Frontal cortex (tissue), 4 donors: Measurements from ENCODE around the gene FAM111B. TPM values are rescaled to one million over a fixed set of nuclear protein-coding genes. Genes with fewer than 3 reads are reported as not detected.
"Not testable (repeated sequence)": the region's sequence is repeated elsewhere in the genome, so short reads cannot be mapped to it uniquely, and the experiment has no call there.

Experiments used
- DNase-seq, 2 donors: peaks; one replicate each; pipeline ENCODE4 v3.0.0; 2012; ENCODE audit warnings: low spot score in 2 of 2
- FAIRE-seq: peaks from 2 replicates; lab custom pipeline; 2012; peaks lifted over from hg19 to GRCh38; lab: Jason Lieb, UNC
- total RNA-seq: library from RNA; depleted of rRNA; stranded (reverse); fragments of >200 nt; gene quantifications from one replicate; pipeline ENCODE4 v1.2.3, GENCODE V29; 2014
- donor health status: control.
- donor health status: control.
- donor health status: control.

Gene FAM111B
- 2.9 TPM for total RNA-seq

- DNase-seq: peak; percentile 72 to 81
- no peak for FAIRE-seq
Measured at GRCh38 chr11:59106363-59107336, at the start of gene FAM111B. Gene FAM111B, plus strand, starts transcription at chr11:59107237. Its CDS starts 2,389 bp downstream, at chr11:59109626.

DNA sequence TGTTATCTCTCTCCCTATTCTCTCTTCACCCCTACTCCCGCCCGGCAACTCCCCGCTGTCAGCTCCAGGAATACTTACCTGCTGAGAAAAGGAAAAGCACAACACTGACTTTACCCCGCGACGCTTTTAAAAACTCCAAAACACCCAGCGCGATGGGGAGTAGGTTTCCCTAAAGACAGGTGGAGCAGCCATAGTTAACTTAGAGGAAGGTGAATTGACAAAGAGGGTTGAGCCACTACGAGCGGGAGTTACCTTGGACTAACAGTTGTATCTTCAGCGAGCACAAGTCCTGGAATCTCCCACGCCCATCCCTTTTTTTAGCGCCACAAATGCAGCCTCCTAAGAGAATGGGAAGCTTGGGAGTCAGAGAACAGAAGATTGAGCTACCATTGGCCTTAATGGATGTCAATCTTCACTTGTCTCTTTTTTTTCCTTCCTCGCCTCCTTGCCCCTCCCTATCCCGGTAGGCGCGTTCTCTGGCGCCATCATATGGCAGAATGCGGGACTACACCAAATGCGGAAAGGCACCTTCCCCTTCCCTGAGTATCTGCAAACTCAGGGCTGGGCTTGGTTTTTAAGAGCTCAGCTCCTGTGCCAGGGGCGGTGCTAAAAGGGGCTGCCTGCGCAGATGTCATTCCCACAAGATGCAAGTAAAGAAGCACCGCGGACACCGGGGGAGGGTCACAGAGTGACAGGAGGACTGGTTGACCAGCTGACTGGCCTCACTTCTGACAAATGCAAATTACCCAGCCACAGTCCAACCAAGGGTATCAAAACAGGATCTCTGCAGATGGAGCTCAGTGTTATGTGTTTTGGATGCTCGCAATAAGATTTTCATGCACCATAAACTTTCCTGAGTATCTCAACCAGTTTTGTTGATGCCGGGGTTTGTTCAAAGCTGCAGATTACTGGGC, 48.7 kb upstream of the FAM111B start:
- not testable (repeated sequence) for FAIRE-seq
- DNase-seq: peak; percentile 65 to 71

DNA sequence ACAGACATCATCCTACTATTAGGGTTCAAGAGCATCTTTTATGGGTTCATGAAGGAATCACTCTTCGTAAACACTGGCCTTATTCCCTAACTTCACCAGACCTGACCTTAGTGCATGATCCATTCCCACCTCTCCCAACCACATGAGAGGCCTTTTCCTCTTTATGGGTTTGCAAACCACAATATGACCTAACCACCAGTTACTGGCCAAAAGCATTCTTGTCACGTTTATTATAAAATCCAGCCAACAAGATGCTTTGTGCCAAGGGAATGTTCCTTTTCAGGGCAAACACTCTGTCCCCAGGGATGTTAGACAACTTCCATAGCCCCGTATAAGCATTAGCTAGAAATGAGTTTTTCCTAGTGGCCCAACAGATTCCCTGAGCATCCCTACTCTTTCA, 46.9 kb upstream of the FAM111B start:
- not testable (repeated sequence) for DNase-seq, FAIRE-seq

DNA sequence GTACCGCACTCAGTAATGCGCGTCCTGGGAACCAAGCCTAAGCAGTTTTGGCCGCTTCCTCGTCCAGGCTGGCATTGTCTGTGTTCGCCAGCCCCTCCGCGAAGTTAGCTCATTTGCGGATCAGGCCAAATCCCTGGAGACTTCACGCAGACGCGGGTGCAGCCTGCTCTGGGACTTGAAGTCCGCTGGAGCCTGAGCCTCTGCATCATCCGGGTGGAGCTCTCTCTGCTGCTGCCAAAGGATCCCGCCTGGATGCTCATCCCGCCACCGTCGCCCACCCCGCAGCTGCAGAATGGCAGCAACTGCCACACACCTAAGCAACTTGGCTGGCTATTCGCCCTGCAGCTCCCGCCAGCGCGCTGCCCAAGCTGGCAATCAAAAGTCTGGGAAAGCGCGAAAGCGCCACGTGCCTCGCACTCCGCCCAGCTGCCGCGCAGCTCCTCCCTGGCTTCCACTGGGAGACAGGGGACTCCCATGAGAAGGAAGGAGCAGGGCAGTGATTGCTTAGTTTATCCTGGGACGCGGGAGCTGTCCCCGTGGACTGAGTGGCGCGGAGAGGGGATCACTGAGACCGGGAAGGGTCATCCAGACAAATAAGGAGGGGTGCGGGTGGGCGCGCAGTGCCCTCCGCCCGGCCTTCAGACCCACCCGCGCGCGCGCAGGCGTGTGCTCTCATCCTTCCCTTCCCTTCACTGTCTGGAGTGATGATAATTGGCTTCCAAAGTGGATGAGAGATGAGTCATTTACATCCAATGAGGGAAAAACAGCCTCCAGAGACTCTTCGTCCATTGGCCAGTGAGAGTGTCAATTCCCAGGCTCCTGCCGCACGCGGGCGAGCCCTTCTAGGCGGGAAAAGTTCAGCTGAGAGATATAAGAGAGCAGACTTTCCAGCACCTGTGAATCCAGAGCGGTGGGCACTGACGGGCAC, 44.2 kb upstream of the FAM111B start:
- DNase-seq: no peak
- FAIRE-seq: no peak

DNA sequence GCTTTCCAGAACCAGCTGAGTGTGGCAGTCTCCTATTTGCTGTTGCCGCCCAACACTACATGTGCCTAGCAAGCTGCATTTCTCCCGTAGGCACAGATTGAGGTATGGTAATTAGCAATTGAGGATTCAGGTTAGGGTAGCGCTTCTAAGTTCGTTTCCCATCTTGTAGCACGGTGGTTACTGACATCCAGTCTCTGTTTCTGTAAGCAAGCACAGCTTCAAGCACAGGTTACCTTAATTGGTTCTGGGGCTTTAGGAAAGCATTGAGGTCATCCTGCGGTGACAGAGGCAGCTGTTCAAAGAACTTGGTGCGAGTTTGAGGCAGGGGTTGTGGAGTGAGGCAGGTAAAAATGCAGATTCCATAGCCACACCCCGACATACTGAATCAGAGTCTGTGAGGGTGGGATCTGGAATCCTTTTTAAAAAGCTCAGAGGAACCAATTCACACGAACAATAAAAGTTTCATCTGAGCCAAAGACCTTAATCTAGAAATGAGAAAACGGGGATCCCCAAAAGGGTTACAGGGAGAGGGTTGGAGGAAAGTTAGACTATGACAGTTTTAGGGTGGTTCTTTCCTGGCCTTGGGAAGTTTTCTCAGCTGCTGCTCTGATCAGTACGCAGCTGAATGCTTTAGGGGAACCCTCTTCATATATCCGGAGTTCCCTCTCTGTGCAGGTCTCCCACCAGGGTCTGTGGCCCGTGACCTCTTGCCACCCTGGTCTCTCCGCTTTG, 42.9 kb upstream of the FAM111B start:
- not testable (repeated sequence) for FAIRE-seq

GRCh38 chr11:59069087-59069486, 38.0 kb upstream of the FAM111B start:
- no peak for DNase-seq
- no peak for FAIRE-seq

More for the DNA sequence above, 42.9 kb upstream of the FAM111B start:
- not testable (repeated sequence) for DNase-seq

DNA sequence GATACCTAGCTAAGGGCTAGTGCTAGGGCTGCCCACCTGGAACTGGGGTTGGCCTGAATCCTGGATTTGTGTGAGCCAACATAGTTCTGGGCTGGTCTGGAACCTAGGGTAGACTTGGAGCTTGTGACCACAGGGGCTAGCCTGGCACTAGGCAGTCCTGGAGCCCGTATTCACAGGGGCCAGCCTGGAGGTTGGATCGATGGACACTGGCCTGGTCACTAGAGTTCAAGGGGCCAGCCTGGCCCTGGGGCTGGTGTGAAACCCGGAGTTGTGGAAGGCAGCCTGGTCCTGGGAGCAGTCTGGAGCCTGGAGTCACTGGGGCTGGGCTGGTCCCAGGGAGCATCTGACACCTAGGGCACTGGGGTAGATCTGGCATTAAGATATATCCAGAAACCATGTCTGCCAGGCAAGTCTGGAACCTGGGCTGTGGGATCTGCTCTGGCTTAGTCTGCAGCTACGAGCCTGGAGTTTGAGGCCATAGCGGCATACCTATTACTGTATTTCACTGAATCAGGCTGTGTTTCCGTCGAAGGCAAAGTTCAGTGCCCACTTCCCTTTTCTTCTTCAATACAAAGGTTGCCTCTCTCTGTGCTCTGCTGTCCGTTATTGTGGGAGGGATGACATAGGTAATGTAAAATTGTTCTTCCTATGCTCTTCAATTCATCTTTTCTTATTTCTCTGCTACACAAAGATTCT, 30.0 kb upstream of the FAM111B start:
- DNase-seq (no peak), FAIRE-seq (no peak)

DNA sequence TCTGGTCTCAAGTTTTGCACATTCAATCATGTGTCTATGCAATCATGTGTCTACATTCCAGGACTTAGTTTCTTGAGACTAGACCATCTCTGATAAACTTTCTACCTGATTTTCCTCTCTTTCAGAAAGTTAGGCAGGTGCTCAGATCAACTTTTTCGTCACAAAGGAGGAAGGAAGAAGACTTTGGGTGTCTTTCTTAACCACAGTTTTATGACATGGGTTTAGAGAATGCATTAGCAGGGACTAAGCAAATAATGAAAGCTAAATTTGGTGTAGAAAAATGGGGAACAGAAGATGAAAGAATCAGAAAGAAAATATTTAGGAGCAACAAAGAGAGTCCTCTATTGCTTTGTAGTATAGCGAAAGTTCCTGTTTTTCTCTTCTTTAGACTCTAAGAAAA, 28.6 kb upstream of the FAM111B start:
- DNase-seq (no peak), FAIRE-seq (no peak)

GRCh38 chr11:59079086-59079485, 28.0 kb upstream of the FAM111B start:
- no peak for FAIRE-seq
- no peak for DNase-seq

GRCh38 chr11:59080421-59080820, 26.6 kb upstream of the FAM111B start:
- DNase-seq, FAIRE-seq: not testable (repeated sequence)

- DNase-seq, FAIRE-seq: not testable (repeated sequence)
Measured at GRCh38 chr11:59081430-59082020, 25.5 kb upstream of the FAM111B start.

- not testable (repeated sequence) for DNase-seq, FAIRE-seq
Measured at GRCh38 chr11:59086007-59086406, 21.0 kb upstream of the FAM111B start, which contains the start of gene GLYATL1B. Gene GLYATL1B, plus strand, starts transcription at chr11:59086307. Its CDS starts 0 bp downstream, at chr11:59086307.

DNA sequence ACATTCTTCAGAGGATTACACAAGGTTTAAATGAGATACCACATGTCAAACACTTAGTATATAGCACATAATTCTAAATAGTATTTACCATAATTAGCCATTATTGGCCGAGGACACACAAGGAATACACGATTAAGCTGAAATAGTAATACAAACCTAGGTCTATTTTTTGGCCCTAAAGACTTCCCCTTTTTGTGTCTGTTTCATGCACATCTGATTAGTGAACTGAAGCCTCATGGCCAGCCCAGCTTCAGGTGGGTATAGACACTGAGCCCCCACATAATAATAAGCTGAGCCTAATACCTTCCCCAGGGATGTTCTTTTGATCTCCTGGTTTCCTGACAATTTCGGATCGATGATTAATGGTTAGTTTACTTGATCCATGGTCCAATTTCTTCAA, 18.9 kb upstream of the FAM111B start:
- no peak for DNase-seq
- FAIRE-seq: no peak

GRCh38 chr11:59093576-59093975, 13.5 kb upstream of the FAM111B start:
- not testable (repeated sequence) for DNase-seq, FAIRE-seq

DNA sequence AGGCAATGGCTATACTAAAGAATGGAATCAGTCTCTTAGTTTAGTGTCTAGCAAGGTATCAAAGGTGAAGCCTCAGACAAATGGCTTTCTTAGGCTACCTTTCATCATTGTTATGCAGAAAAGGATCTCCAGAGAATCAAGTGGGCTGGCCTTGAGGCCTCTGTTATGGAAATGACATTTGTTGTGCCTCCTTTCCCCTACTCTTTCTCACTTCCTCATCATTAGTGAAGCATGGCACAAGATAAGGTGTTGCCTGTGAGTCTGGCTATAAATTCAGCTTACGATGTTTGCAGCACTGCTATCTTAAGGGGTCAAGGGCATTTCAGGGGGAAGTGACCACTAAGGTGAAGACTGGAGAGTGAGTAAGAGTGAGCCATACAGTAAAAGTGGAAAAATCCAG, 11.8 kb upstream of the FAM111B start:
- not testable (repeated sequence) for FAIRE-seq, DNase-seq

- DNase-seq, FAIRE-seq: not testable (repeated sequence)
Measured at GRCh38 chr11:59095972-59096575, 11.0 kb upstream of the FAM111B start.
